ENCODE results near the gene MRPL51. TPM values are rescaled to one million over a fixed set of nuclear protein-coding genes. Genes with fewer than 3 reads are reported as not detected.

MRPL51 gene
- total and polyA plus RNA-seq, 9 of the 15 experiments (the other 6 are each of a cell fraction or from before 2014, with no cell fraction given) = 127 to 727 (median 208) TPM

GRCh38 chr12:6470375-6471163 is 22.5 kb downstream of the MRPL51 start, which contains the start of gene VAMP1 (continued):
- TF ChIP-seq YY1 (IDR thresholded peaks at IDR 0.05; ENCODE audit: borderline replicate concordance in 1 of 3, control insufficient read depth in 1 of 3, extremely low read depth in 1 of 3, insufficient read depth in 3 of 3, insufficient read length in 1 of 3, insufficient replicate concordance in 2 of 3, low read depth in 1 of 3, low read length in 2 of 3) = peak in 1 of 3 experiments; percentile 69
- peak; percentile 57; the same call in 1 of the 2 replicates for TF ChIP-seq ATF7 (IDR thresholded peaks at IDR 0.05)
- TF ChIP-seq ZHX1 (conservative IDR thresholded peaks at IDR 0.05; ENCODE audit: low read length) = no peak
